GM10266 (cell line): ENCODE measurements around the gene TJAP1.

ENCODE experiments used
- DNase-seq: peaks from one replicate; pipeline ENCODE4 v3.0.0; 2012; ENCODE audit errors: extremely low spot score
- TF ChIP-seq, protein P1 (sequence below): IDR thresholded peaks from 2 replicates; pipeline ENCODE4 v1.5.1; 2012; ENCODE audit warnings: mild to moderate bottlenecking, low read depth; ENCODE audit not compliant: control insufficient read depth, insufficient read depth; ENCODE audit errors: missing control alignments

The TJAP1 gene

DNA sequence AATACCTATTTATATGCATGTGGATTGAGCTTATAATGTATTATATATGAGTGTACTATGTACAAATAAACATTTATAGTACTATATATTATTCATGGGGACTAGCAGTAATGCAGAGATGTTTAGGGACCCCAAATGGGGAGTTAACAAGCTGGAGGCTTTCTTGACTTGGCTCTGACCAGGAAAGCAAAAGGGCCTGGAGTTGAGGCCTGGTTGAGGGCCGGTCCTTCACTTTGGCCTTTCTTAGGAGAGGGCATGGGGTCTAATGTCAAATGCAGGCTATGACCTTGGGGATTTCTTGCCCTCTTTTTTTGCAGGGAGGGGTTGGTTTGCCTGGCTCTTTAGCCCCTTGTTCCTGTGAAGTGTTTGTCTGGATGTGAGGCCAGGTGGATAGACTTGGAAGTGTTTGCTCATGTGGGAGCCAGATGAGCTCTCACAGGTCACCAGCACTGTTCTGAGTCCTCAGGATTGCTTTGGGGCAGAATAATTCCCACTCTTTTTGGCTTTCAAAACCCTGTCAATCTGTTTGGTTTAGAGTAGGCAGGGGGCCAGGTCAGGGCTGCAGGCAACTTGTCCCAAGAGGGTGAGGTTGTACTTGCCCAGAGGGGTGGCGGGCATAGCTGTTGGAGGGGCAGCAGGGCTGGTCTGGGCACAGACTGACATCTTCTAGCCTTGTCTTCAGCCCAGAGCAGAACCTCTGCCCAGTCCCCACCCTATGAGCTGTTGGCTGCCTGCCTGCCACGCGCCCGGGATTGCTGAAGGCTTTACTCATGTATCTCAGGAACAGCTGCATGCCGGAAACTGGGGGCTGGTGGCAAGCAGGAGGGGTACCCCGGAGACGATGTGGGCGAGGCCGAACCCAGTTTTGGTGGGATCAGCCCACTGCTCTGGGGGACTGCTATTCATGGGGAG, 14.6 kb downstream of the TJAP1 start:
- DNase-seq = no peak
- TF ChIP-seq, protein P1, sequence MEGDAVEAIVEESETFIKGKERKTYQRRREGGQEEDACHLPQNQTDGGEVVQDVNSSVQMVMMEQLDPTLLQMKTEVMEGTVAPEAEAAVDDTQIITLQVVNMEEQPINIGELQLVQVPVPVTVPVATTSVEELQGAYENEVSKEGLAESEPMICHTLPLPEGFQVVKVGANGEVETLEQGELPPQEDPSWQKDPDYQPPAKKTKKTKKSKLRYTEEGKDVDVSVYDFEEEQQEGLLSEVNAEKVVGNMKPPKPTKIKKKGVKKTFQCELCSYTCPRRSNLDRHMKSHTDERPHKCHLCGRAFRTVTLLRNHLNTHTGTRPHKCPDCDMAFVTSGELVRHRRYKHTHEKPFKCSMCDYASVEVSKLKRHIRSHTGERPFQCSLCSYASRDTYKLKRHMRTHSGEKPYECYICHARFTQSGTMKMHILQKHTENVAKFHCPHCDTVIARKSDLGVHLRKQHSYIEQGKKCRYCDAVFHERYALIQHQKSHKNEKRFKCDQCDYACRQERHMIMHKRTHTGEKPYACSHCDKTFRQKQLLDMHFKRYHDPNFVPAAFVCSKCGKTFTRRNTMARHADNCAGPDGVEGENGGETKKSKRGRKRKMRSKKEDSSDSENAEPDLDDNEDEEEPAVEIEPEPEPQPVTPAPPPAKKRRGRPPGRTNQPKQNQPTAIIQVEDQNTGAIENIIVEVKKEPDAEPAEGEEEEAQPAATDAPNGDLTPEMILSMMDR = no peak

DNA sequence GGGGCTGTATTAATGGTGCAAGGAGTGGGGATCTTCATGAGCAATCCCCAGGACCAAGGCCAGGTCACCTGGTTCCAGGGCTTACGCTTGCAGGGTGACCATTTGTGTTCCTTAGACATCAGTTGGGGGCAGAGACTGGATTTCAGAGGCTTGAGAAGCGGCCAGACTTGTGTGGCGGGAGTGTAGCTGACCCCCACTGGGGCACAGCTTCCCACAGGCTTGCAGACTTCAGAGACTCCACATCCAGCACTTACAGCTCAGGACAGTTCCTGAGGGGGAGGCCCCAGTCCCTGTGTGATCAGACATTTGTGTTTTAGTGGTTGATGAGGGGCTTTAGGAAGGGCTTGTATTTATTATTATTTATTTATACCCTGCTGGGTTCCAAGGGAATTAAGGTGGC, 15.3 kb downstream of the TJAP1 start:
- no peak for DNase-seq
- TF ChIP-seq, protein P1 = no peak

DNA sequence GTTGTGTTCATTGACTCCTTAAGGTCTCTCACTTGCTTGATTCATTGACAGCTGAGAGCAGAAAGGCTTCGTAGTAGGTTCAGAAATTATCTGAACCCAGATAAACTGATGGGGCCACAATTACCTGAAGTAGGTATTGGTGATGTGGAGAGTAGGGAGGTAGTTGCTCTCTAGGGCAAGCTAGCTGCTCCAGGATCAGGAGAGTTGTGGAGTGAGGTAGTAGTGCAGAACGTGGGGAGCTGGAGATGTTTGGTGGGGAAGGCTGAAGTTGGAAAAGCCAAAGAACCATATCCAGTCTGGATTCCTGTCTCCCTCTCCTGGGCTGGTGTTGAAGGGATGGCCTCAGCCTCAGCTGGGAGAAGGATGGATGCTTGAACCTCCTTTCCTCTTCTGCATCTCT, 15.9 kb downstream of the TJAP1 start:
- no peak for DNase-seq
- TF ChIP-seq, protein P1 = no peak

DNA sequence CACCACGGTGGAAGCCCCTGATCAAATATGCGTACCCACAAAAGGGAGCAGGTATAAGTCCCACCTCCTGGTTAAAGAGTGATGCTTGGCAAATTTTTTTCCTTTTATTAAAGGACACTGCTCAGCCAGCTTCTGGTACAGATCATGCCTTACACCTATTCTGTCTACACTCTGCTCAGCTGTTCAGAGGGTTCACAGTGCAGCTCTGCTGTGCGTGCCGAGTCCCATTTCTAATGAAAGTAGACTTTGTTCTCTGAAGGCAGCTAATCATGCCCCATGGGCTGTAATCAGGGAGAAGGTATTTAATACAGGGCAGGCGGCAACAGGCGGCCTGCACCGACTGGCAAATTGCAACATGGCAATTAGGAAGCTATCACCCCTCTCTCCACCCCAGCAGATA, 16.5 kb downstream of the TJAP1 start:
- TF ChIP-seq, protein P1 = no peak
- DNase-seq = no peak

DNA sequence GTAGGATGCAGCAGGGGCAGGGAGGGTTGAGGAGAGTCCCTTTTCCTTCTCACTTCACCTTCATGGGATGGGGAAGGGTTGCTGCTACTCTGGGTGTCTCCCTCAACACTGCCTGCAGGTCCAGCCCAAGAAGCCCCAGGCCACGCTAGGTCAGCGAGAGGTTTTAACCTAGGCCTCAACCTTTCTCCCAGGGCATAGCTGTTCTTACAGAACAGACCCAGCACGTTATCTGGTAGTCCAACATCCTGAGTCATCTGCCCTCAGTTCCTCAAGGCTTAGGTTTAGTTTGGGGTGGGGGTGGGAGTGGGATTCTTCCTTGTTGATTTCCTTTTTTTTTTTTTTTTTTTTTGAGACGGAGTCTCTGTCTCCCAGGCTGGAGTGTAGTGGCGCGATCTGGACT, 17.0 kb downstream of the TJAP1 start:
- TF ChIP-seq, protein P1 = no peak
- no peak for DNase-seq

DNA sequence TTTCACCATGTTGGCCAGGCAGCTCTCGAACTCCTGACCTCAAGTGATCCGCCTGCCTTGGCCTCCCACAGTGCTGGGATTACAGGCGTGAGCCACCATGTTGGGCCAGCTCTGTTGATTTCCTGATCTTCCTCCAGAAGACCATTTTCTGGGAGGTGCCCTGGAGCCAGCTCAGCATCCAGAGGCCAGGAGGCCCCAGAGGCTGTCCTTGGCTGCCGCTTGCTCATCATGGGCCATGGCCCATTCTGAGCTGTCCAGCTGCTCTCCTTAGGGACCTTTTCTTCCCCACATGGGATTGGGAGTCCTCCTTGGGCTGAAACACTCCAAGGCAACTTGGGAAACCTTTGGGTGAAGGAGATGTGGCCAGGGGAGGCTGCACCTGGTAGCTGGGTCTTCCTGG, 17.4 kb downstream of the TJAP1 start:
- TF ChIP-seq, protein P1 = no peak

DNA sequence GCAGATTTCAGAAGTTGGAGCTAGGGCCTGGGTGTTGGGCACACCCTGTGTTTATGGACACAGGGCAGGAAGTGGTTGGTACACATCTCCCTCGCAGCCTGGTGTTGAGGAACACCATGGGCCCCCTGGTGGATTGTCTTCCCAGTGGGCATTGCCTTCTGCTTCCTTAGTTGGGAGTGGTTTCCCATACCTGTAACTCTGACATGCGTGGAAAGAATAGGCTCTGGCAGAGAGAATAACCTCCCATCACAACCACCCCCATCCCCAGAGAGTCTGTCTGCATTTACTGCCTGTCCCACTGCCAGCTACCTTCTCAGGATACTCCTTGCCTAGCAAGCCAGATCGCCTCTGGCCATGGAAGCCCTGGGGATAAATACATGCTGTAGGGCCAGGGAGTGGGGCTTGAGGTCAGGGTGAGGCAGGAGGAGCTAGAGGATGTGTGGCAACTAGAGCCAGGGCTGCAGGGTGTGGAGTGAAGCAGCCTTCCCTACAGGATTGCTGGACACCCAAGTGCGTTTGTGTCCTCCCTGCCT, 18.1 kb downstream of the TJAP1 start:
- DNase-seq = no peak
- TF ChIP-seq, protein P1 = no peak

More for the DNA sequence above, 17.4 kb downstream of the TJAP1 start:
- DNase-seq = no peak
